ENCODE results near the gene ORC1.

ORC1 gene

GRCh38 chr1:52404116-52404974 is at the start of gene ORC1, which contains the start of gene PRPF38A:
Gene ORC1 (minus strand): TSS chr1:52404423. CDS start chr1:52402223, 2,200 bp downstream.
Gene PRPF38A (plus strand): TSS chr1:52404602. CDS start chr1:52404750, 148 bp downstream.
- peak; percentile 96 to 98 for DNase-seq

GRCh38 chr1:52444463-52444862 is 40.2 kb upstream of the ORC1 start:
- no peak for DNase-seq

- no peak for DNase-seq
These were observed 35.8 kb upstream of the ORC1 start for GRCh38 chr1:52439976-52440375.

GRCh38 chr1:52436817-52437216 is 32.6 kb upstream of the ORC1 start:
- DNase-seq: no peak

- DNase-seq: no peak
These were observed 31.4 kb upstream of the ORC1 start for GRCh38 chr1:52435650-52436049.

- DNase-seq: no peak
These were observed 31.0 kb upstream of the ORC1 start for GRCh38 chr1:52435211-52435610.

GRCh38 chr1:52432807-52433206 is 28.6 kb upstream of the ORC1 start:
- DNase-seq: no peak

GRCh38 chr1:52427152-52427551 is 22.9 kb upstream of the ORC1 start:
- DNase-seq: no peak

- DNase-seq: no peak
These were observed 22.1 kb upstream of the ORC1 start for GRCh38 chr1:52426371-52426770.

- no peak for DNase-seq
These were observed 20.6 kb upstream of the ORC1 start for GRCh38 chr1:52424813-52425212.

GRCh38 chr1:52424231-52424636 is 20.0 kb upstream of the ORC1 start:
- no peak for DNase-seq

GRCh38 chr1:52423771-52424170 is 19.5 kb upstream of the ORC1 start:
- no peak for DNase-seq

- DNase-seq: no peak
These were observed 18.8 kb upstream of the ORC1 start for GRCh38 chr1:52423055-52423454.

- DNase-seq: no peak
These were observed 16.5 kb upstream of the ORC1 start for GRCh38 chr1:52420713-52421112.

GRCh38 chr1:52416811-52417210 is 12.6 kb upstream of the ORC1 start:
- no peak for DNase-seq

- no peak for DNase-seq
These were observed 10.7 kb upstream of the ORC1 start for GRCh38 chr1:52414942-52415341.

- DNase-seq: no peak
These were observed 9.3 kb upstream of the ORC1 start for GRCh38 chr1:52413410-52413989.

- DNase-seq: no peak
These were observed 734 bp upstream of the ORC1 start for GRCh38 chr1:52404975-52405338.

- DNase-seq: peak; percentile 24 to 62
These were observed 582 bp downstream of the ORC1 start for GRCh38 chr1:52403566-52404115.

- no peak for DNase-seq
These were observed 1.4 kb downstream of the ORC1 start for GRCh38 chr1:52402860-52403240.

GRCh38 chr1:52400131-52400530 is 4.1 kb downstream of the ORC1 start:
- DNase-seq: no peak

- no peak for DNase-seq
These were observed 4.6 kb downstream of the ORC1 start for GRCh38 chr1:52399629-52400028.

GRCh38 chr1:52393174-52393573 is 11.0 kb downstream of the ORC1 start:
- no peak for DNase-seq

GRCh38 chr1:52386458-52386857 is 17.8 kb downstream of the ORC1 start:
- DNase-seq: no peak
